DMS53 treated with DMSO at 0.1 percent for 48 hours (cell line): ENCODE measurements around the gene SERPINE1.

Experiments
- DNase-seq: peaks from one replicate; lab custom pipeline; 2025; ENCODE audit not compliant: unreplicated experiment; lab: John Stamatoyannopoulos, UW

SERPINE1 gene

GRCh38 chr7:101166909-101167644, 40.2 kb downstream of the SERPINE1 start:
- DNase-seq, result no peak

- no peak for DNase-seq
Measured at GRCh38 chr7:101167645-101168411, 40.9 kb downstream of the SERPINE1 start.

- no peak for DNase-seq
Measured at GRCh38 chr7:101168412-101169049, 41.6 kb downstream of the SERPINE1 start.

GRCh38 chr7:101169110-101169837, 42.4 kb downstream of the SERPINE1 start:
- no peak for DNase-seq

- DNase-seq, result peak; percentile 42
Measured at GRCh38 chr7:101169838-101170551, 43.1 kb downstream of the SERPINE1 start.

GRCh38 chr7:101170617-101171441, 43.9 kb downstream of the SERPINE1 start:
- DNase-seq, result no peak

GRCh38 chr7:101171442-101171837, 44.5 kb downstream of the SERPINE1 start:
- DNase-seq, result no peak

- peak; percentile 72 for DNase-seq
Measured at GRCh38 chr7:101172005-101172853, 45.3 kb downstream of the SERPINE1 start.

- DNase-seq, result peak; percentile 61
Measured at GRCh38 chr7:101172854-101173751, 46.2 kb downstream of the SERPINE1 start.

- DNase-seq, result no peak
Measured at GRCh38 chr7:101173752-101174244, 46.9 kb downstream of the SERPINE1 start.

GRCh38 chr7:101174322-101174854, 47.5 kb downstream of the SERPINE1 start:
- no peak for DNase-seq

- DNase-seq, result no peak
Measured at GRCh38 chr7:101175664-101176063, 48.8 kb downstream of the SERPINE1 start.

GRCh38 chr7:101177644-101178043, 50.7 kb downstream of the SERPINE1 start:
- no peak for DNase-seq

GRCh38 chr7:101179117-101179516, 52.2 kb downstream of the SERPINE1 start:
- no peak for DNase-seq

- no peak for DNase-seq
Measured at GRCh38 chr7:101179713-101180112, 52.8 kb downstream of the SERPINE1 start.

- DNase-seq, result no peak
Measured at GRCh38 chr7:101180130-101180755, 53.3 kb downstream of the SERPINE1 start, which contains the start of gene NAT16. Gene NAT16, minus strand, starts transcription at chr7:101180293. Its CDS starts 5,486 bp downstream, at chr7:101174807.
